Bronchial epithelial cell (primary cell): ENCODE results near the gene HSD17B13. TPM values are rescaled to one million over a fixed set of nuclear protein-coding genes. Genes with fewer than 3 reads are reported as not detected.
A peak's percentile ranks its signal among the peaks of the same experiment; 100 is the strongest.

Source experiments
- DNase-seq: peaks from one replicate; pipeline ENCODE4 v3.0.0-alpha.2; 2010; ENCODE audit warnings: low read depth
- FAIRE-seq: peaks from 2 replicates; lab custom pipeline; 2011; peaks lifted over from hg19 to GRCh38; lab: Jason Lieb, UNC
- H3K27me3 ChIP-seq: 2 replicates; pipeline ENCODE4 v1.5.1; 2011; ENCODE audit warnings: low read length; ENCODE audit not compliant: control insufficient read depth, insufficient read depth
- H3K36me3 ChIP-seq: 2 replicates; pipeline ENCODE4 v1.5.1; 2011; ENCODE audit warnings: low read length; ENCODE audit not compliant: control insufficient read depth, insufficient read depth
- H3K4me3 ChIP-seq: 2 replicates; pipeline ENCODE4 v1.5.1; 2011; ENCODE audit warnings: mild to moderate bottlenecking, low read depth, low read length, control low read depth
- CTCF ChIP-seq: IDR thresholded peaks from 2 replicates; pipeline ENCODE4 v1.5.1; 2011; ENCODE audit warnings: mild to moderate bottlenecking, moderate library complexity, low read length, control low read depth, inconsistent platforms; ENCODE audit not compliant: insufficient read depth, severe bottlenecking
- total RNA-seq: library from RNA; depleted of rRNA; stranded (reverse); fragments of >200 nt; gene quantifications from 2 replicates; pipeline ENCODE4 v1.2.1, GENCODE V29; 2014

Gene HSD17B13
- total RNA-seq, 1 donor from 2014 or later, result not detected

GRCh38 chr4:87283151-87283550 is 39.5 kb downstream of the HSD17B13 start:
- H3K36me3 ChIP-seq, result no peaks in the 10 kb centered on the region
- no peak for TF ChIP-seq CTCF

DNA sequence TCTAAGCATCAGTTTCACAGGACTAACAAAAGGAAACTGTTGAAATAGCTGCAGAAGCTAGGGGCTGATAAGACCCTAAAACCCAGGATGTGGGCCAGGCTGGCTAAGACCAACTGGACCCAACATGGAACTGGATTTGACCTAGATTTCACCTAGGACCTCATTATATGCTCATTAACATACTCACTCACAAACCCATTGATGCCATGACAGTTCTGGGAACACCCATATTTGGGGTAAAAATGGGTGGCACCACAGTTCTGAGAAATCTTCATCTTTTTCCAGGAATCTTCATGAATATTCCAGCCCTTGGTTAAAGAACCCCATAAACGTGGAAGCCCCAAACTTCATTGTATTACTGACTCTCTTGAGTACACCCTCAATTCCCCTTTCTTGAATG is 41.1 kb downstream of the HSD17B13 start:
- Histone ChIP-seq H3K27me3 (no peaks in the 10 kb centered on the region), H3K36me3 (no peaks in the 10 kb centered on the region), H3K4me3 (no peak overlapping the region)
- TF ChIP-seq CTCF, result no peak
- DNase-seq (no peak), FAIRE-seq (peak; percentile 18)

More at GRCh38 chr4:87283151-87283550, 39.5 kb downstream of the HSD17B13 start:
- H3K4me3 ChIP-seq, result no peak overlapping the region
- no peaks in the 10 kb centered on the region for H3K27me3 ChIP-seq
- DNase-seq (no peak), FAIRE-seq (no peak)

GRCh38 chr4:87278335-87278794 is 44.3 kb downstream of the HSD17B13 start:
- no peak for FAIRE-seq

GRCh38 chr4:87275311-87275710 is 47.4 kb downstream of the HSD17B13 start:
- no peak for TF ChIP-seq CTCF
- FAIRE-seq (no peak), DNase-seq (no peak)
- H3K4me3 ChIP-seq, result no peak overlapping the region
- no peaks in the 10 kb centered on the region for H3K36me3 ChIP-seq
- H3K27me3 ChIP-seq, result no peaks in the 10 kb centered on the region

More at GRCh38 chr4:87278335-87278794, 44.3 kb downstream of the HSD17B13 start:
- no peaks in the 10 kb centered on the region for H3K36me3 ChIP-seq
- H3K27me3 ChIP-seq, result no peaks in the 10 kb centered on the region
- no peak for TF ChIP-seq CTCF
- DNase-seq, result no peak
- no peak overlapping the region for H3K4me3 ChIP-seq

DNA sequence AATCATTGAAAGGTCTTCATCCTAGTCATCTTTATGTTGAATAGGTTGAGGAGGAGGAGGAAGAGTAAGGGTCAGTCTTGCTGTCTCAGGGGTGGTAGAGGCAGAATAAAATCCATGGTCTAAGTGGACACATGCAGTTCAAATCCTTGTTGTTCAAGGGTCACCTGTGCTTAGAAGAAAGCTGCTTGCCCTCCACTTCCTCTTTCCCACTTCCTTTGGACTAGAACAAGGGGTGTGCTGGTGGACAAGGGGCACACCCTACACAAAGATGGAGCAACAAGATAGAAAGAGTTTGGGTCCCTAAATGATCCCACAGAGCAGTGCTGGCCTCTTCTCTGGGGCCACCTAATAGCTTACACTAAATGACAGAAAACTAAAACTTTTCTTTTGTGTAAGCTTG is 47.9 kb downstream of the HSD17B13 start:
- H3K36me3 ChIP-seq, result no peaks in the 10 kb centered on the region
- FAIRE-seq (no peak), DNase-seq (no peak)
- H3K27me3 ChIP-seq, result no peaks in the 10 kb centered on the region
- no peak overlapping the region for H3K4me3 ChIP-seq
- no peak for TF ChIP-seq CTCF

DNA sequence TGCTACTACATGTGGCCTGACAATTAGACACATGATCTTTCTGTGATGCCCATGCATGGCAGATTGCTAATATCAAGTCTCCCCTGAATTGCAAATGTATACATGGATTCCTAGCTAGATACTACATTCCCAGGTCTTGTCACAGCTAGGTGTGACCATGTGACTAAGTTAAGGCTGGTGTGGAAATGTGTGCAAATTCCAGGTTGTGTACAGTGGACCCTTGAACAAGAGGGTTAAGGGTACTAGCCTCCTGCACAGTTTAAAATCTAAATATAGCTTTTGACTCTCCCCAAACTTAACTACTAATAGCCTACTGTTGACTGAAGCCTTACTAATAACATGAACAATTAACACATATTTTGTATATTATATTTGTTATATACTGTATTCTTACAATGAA is 48.4 kb downstream of the HSD17B13 start:
- H3K4me3 ChIP-seq, result no peak overlapping the region
- H3K36me3 ChIP-seq, result no peaks in the 10 kb centered on the region
- DNase-seq, result no peak
- no peaks in the 10 kb centered on the region for H3K27me3 ChIP-seq
- no peak for FAIRE-seq
- TF ChIP-seq CTCF, result no peak
